ENCODE data around the gene NXPH3. TPM values are rescaled to one million over a fixed set of nuclear protein-coding genes. Genes with fewer than 3 reads are reported as not detected.

The NXPH3 gene
- total RNA-seq, 1 donor from 2014 or later, result 0.79 TPM

GRCh38 chr17:49603720-49604119, 28.0 kb downstream of the NXPH3 start:
- Mint-ChIP-seq H3K4me1 (peaks cover 23% of the 10 kb centered on the region), H3K27ac (ENCODE audit: unreplicated experiment) (no peak overlapping the region), H3K4me3 (no peak overlapping the region), H3K27me3 (ENCODE audit: low read depth) (no peaks in the 10 kb centered on the region), H3K36me3 (ENCODE audit: low read depth) (peaks cover 10% of the 10 kb centered on the region), H3K9me3 (no peaks in the 10 kb centered on the region)
- no peak for DNase-seq (ENCODE audit: low read depth, low spot score)
- TF ChIP-seq CTCF (conservative IDR thresholded peaks at IDR 0.05), result peak; percentile 28

- no peak overlapping the region for H3K27ac Mint-ChIP-seq (ENCODE audit: unreplicated experiment)
These were observed 28.7 kb downstream of the NXPH3 start for GRCh38 chr17:49604314-49604869.

GRCh38 chr17:49610883-49611584, 35.4 kb downstream of the NXPH3 start:
- TF ChIP-seq CTCF (conservative IDR thresholded peaks at IDR 0.05), result no peak
- H3K4me3 Mint-ChIP-seq, result no peak overlapping the region
- no peak overlapping the region for H3K27ac Mint-ChIP-seq (ENCODE audit: unreplicated experiment)
- H3K36me3 Mint-ChIP-seq (ENCODE audit: low read depth), result peaks cover 10% of the 10 kb centered on the region
- no peaks in the 10 kb centered on the region for H3K9me3 Mint-ChIP-seq
- no peak for DNase-seq (ENCODE audit: low read depth, low spot score)
- H3K4me1 Mint-ChIP-seq, result no peaks in the 10 kb centered on the region
- H3K27me3 Mint-ChIP-seq (ENCODE audit: low read depth), result no peaks in the 10 kb centered on the region

More at GRCh38 chr17:49604314-49604869, 28.7 kb downstream of the NXPH3 start:
- Mint-ChIP-seq H3K27me3 (ENCODE audit: low read depth) (no peaks in the 10 kb centered on the region), H3K9me3 (no peaks in the 10 kb centered on the region), H3K4me3 (no peak overlapping the region), H3K36me3 (ENCODE audit: low read depth) (peaks cover 10% of the 10 kb centered on the region), H3K4me1 (peaks cover 23% of the 10 kb centered on the region)
- no peak for DNase-seq (ENCODE audit: low read depth, low spot score)
- TF ChIP-seq CTCF (conservative IDR thresholded peaks at IDR 0.05), result no peak

DNA sequence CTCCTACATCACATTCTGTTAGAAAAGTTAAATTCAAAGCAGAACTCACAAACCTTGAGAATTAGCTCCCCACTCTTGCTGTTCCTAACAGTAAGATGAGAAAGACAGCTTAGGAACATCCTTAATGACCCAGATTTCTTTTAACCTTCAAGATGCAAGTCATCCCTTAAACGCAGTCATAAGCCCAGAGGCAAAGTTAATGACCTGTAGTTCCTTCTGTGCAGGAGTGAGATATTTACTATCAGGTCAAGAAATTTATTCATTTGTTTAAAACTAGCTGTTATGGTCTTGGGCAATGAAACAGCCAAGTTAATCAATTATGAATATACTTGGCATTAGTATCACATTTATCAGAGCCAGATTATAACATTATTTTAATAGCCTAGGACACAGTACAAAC, 37.1 kb downstream of the NXPH3 start:
- Mint-ChIP-seq H3K36me3 (ENCODE audit: low read depth) (peaks cover 7% of the 10 kb centered on the region), H3K4me1 (no peaks in the 10 kb centered on the region), H3K27me3 (ENCODE audit: low read depth) (no peaks in the 10 kb centered on the region), H3K9me3 (no peaks in the 10 kb centered on the region), H3K4me3 (no peak overlapping the region), H3K27ac (ENCODE audit: unreplicated experiment) (no peak overlapping the region)
- no peak for DNase-seq (ENCODE audit: low read depth, low spot score)
- TF ChIP-seq CTCF (conservative IDR thresholded peaks at IDR 0.05), result no peak

GRCh38 chr17:49613182-49613800, 37.6 kb downstream of the NXPH3 start:
- H3K9me3 Mint-ChIP-seq, result no peaks in the 10 kb centered on the region
- no peaks in the 10 kb centered on the region for H3K4me1 Mint-ChIP-seq
- no peak overlapping the region for H3K27ac Mint-ChIP-seq (ENCODE audit: unreplicated experiment)
- DNase-seq (ENCODE audit: low read depth, low spot score), result no peak
- H3K36me3 Mint-ChIP-seq (ENCODE audit: low read depth), result peaks cover 8% of the 10 kb centered on the region
- H3K27me3 Mint-ChIP-seq (ENCODE audit: low read depth), result no peaks in the 10 kb centered on the region
- no peak for TF ChIP-seq CTCF (conservative IDR thresholded peaks at IDR 0.05)
- no peak overlapping the region for H3K4me3 Mint-ChIP-seq
